SK-N-SH treated with all-trans-retinoic acid at 6 μM for 48 hours (cell line): ENCODE measurements around the gene TOR1A.
A peak's percentile ranks its signal among the peaks of the same experiment; 100 is the strongest.

Experiments used
- ATAC-seq: fragments of 200-7000 bp; cut with Tn5 transposase; 3 replicates; pipeline ENCODE4 v1.9.1; 2020; ENCODE audit warnings: mild to moderate bottlenecking, moderate library complexity
- ARNTL ChIP-seq: fragments of 450-650 bp; formaldehyde crosslinking; IDR thresholded peaks from 2 replicates; pipeline ENCODE4 v1.5.0; 2020; ENCODE audit warnings: low read depth, mild to moderate bottlenecking, moderate library complexity, borderline replicate concordance
- BACH2 ChIP-seq: fragments of 250-450 bp; sonication (Bioruptor Pico); IDR thresholded peaks from 2 replicates; pipeline ENCODE4 v1.9.0; 2021; ENCODE audit warnings: mild to moderate bottlenecking, borderline replicate concordance
- CSDC2 ChIP-seq: fragments of 250-450 bp; sonication (Bioruptor Pico); IDR thresholded peaks from 2 replicates; pipeline ENCODE4 v1.5.0; 2020; ENCODE audit warnings: mild to moderate bottlenecking, moderate library complexity
- ESRRG ChIP-seq: fragments of 250-450 bp; sonication (Bioruptor Pico); IDR thresholded peaks from 2 replicates; pipeline ENCODE4 v1.6.1; 2021; ENCODE audit warnings: mild to moderate bottlenecking
- ISL1 ChIP-seq: fragments of 250-450 bp; sonication (Bioruptor Pico); IDR thresholded peaks from 2 replicates; pipeline ENCODE4 v2.1.2; 2022; ENCODE audit warnings: mild to moderate bottlenecking, moderate library complexity
- OSR1 ChIP-seq: fragments of 250-450 bp; sonication (Bioruptor Pico); IDR thresholded peaks from 2 replicates; pipeline ENCODE4 v1.8.0; 2022; ENCODE audit warnings: moderate library complexity, mild to moderate bottlenecking, inconsistent platforms
- POU6F1 ChIP-seq: fragments of 250-450 bp; sonication (Bioruptor Pico); IDR thresholded peaks from 2 replicates; pipeline ENCODE4 v1.8.0; 2021; ENCODE audit warnings: low read depth, mild to moderate bottlenecking, moderate library complexity, borderline replicate concordance
- PPARA ChIP-seq: fragments of 250-450 bp; sonication (Bioruptor Pico); IDR thresholded peaks from 2 replicates; pipeline ENCODE4 v1.5.0; 2020; ENCODE audit warnings: mild to moderate bottlenecking, borderline replicate concordance
- RARB ChIP-seq: fragments of 250-450 bp; sonication (Bioruptor Pico); IDR thresholded peaks from 2 replicates; pipeline ENCODE4 v1.8.0; 2021; ENCODE audit warnings: mild to moderate bottlenecking, moderate library complexity
- SNAI2 ChIP-seq: fragments of 250-450 bp; sonication (Bioruptor Pico); IDR thresholded peaks from 2 replicates; pipeline ENCODE4 v1.5.0; 2020; ENCODE audit warnings: mild to moderate bottlenecking, moderate library complexity
- TCF4 ChIP-seq: fragments of 250-450 bp; sonication (Bioruptor Pico); IDR thresholded peaks from 2 replicates; pipeline ENCODE4 v1.8.0; 2021; ENCODE audit warnings: mild to moderate bottlenecking, moderate library complexity, borderline replicate concordance
- ZC3H10 ChIP-seq: fragments of 250-450 bp; sonication (Bioruptor Pico); IDR thresholded peaks from 2 replicates; pipeline ENCODE4 v1.5.1; 2021; ENCODE audit warnings: mild to moderate bottlenecking, moderate library complexity
- ZFP3 ChIP-seq: fragments of 250-450 bp; sonication (Bioruptor Pico); IDR thresholded peaks from 2 replicates; pipeline ENCODE4 v1.5.0; 2020; ENCODE audit warnings: mild to moderate bottlenecking, moderate library complexity
- ZFP30 ChIP-seq: fragments of 450-650 bp; formaldehyde crosslinking; IDR thresholded peaks from 2 replicates; pipeline ENCODE4 v1.5.0; 2022; ENCODE audit warnings: mild to moderate bottlenecking, moderate library complexity
- ZNF70 ChIP-seq: fragments of 450-650 bp; formaldehyde crosslinking; IDR thresholded peaks from 2 replicates; pipeline ENCODE4 v1.5.0; 2020; ENCODE audit warnings: mild to moderate bottlenecking, moderate library complexity
- ZNF8 ChIP-seq: fragments of 450-650 bp; formaldehyde crosslinking; IDR thresholded peaks from 2 replicates; pipeline ENCODE4 v1.5.0; 2020; ENCODE audit warnings: mild to moderate bottlenecking, moderate library complexity
- TF ChIP-seq, protein P1 (sequence below): fragments of 250-450 bp; sonication (Bioruptor Pico); IDR thresholded peaks from 2 replicates; pipeline ENCODE4 v1.5.1; 2020; ENCODE audit warnings: low read depth, mild to moderate bottlenecking, moderate library complexity
- TF ChIP-seq, protein P2 (sequence below): fragments of 250-450 bp; sonication (Bioruptor Pico); IDR thresholded peaks from 2 replicates; pipeline ENCODE4 v1.8.0; 2020; ENCODE audit warnings: mild to moderate bottlenecking, moderate library complexity, borderline replicate concordance
- TF ChIP-seq, protein P3 (sequence below): fragments of 250-450 bp; sonication (Bioruptor Pico); IDR thresholded peaks from 2 replicates; pipeline ENCODE4 v1.5.1; 2021; ENCODE audit warnings: mild to moderate bottlenecking, moderate library complexity

TOR1A gene

GRCh38 chr9:129814432-129815223, 9.3 kb downstream of the TOR1A start:
- no peak for ATAC-seq
- TF ChIP-seq POU6F1 (CRISPR knock-in tag) (no peak), PPARA (CRISPR knock-in tag) (no peak), ZC3H10 (no peak), TCF4 (no peak), ZFP3 (CRISPR knock-in tag) (no peak), ESRRG (CRISPR knock-in tag) (no peak), RARB (CRISPR knock-in tag) (no peak), SNAI2 (CRISPR knock-in tag) (no peak), ISL1 (CRISPR knock-in tag) (no peak), CSDC2 (CRISPR knock-in tag) (no peak), OSR1 (CRISPR knock-in tag) (no peak), ARNTL (CRISPR knock-in tag) (no peak), ZFP30 (no peak), ZNF8 (CRISPR knock-in tag) (no peak), ZNF70 (CRISPR knock-in tag) (no peak)
- TF ChIP-seq, protein P1, sequence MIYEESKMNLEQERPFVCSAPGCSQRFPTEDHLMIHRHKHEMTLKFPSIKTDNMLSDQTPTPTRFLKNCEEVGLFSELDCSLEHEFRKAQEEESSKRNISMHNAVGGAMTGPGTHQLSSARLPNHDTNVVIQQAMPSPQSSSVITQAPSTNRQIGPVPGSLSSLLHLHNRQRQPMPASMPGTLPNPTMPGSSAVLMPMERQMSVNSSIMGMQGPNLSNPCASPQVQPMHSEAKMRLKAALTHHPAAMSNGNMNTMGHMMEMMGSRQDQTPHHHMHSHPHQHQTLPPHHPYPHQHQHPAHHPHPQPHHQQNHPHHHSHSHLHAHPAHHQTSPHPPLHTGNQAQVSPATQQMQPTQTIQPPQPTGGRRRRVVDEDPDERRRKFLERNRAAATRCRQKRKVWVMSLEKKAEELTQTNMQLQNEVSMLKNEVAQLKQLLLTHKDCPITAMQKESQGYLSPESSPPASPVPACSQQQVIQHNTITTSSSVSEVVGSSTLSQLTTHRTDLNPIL (CRISPR knock-in tag) = no peak

- no peak for ATAC-seq
These were observed 10.3 kb downstream of the TOR1A start for GRCh38 chr9:129813661-129814060.

GRCh38 chr9:129812385-129812784, 11.6 kb downstream of the TOR1A start:
- TF ChIP-seq, protein P2, sequence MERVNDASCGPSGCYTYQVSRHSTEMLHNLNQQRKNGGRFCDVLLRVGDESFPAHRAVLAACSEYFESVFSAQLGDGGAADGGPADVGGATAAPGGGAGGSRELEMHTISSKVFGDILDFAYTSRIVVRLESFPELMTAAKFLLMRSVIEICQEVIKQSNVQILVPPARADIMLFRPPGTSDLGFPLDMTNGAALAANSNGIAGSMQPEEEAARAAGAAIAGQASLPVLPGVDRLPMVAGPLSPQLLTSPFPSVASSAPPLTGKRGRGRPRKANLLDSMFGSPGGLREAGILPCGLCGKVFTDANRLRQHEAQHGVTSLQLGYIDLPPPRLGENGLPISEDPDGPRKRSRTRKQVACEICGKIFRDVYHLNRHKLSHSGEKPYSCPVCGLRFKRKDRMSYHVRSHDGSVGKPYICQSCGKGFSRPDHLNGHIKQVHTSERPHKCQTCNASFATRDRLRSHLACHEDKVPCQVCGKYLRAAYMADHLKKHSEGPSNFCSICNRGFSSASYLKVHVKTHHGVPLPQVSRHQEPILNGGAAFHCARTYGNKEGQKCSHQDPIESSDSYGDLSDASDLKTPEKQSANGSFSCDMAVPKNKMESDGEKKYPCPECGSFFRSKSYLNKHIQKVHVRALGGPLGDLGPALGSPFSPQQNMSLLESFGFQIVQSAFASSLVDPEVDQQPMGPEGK = no peak
- peak; percentile 10 for ATAC-seq

More at GRCh38 chr9:129813661-129814060, 10.3 kb downstream of the TOR1A start:
- TF ChIP-seq, protein P1 (CRISPR knock-in tag) = no peak
- TF ChIP-seq RARB (CRISPR knock-in tag) (no peak), ZFP3 (CRISPR knock-in tag) (no peak), ZNF8 (CRISPR knock-in tag) (no peak), ISL1 (CRISPR knock-in tag) (no peak), POU6F1 (CRISPR knock-in tag) (no peak), SNAI2 (CRISPR knock-in tag) (no peak), CSDC2 (CRISPR knock-in tag) (no peak), BACH2 (CRISPR knock-in tag) (no peak)
- TF ChIP-seq, protein P3, sequence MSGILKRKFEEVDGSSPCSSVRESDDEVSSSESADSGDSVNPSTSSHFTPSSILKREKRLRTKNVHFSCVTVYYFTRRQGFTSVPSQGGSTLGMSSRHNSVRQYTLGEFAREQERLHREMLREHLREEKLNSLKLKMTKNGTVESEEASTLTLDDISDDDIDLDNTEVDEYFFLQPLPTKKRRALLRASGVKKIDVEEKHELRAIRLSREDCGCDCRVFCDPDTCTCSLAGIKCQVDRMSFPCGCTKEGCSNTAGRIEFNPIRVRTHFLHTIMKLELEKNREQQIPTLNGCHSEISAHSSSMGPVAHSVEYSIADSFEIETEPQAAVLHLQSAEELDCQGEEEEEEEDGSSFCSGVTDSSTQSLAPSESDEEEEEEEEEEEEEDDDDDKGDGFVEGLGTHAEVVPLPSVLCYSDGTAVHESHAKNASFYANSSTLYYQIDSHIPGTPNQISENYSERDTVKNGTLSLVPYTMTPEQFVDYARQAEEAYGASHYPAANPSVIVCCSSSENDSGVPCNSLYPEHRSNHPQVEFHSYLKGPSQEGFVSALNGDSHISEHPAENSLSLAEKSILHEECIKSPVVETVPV = no peak
- TF ChIP-seq, all 23 proteins: peak for 0
